PC-9 (cell line): ENCODE results near the gene HBEGF. TPM values are rescaled to one million over a fixed set of nuclear protein-coding genes. Genes with fewer than 3 reads are reported as not detected.

Experiments
- BruUV-seq: library from RNA; stranded (reverse); fragments of 400-500 nt; replicated peaks from 2 replicates; lab custom pipeline; 2021; lab: Mats Ljungman, UMichigan
- CTCF ChIA-PET: fragments of 300-600 bp; sonication (Branson Sonifier 250); formaldehyde crosslinking; loops from one replicate; lab custom pipeline; 2022; ENCODE audit warnings: antibody characterized with exemption; lab: Charles Lee
- POLR2A ChIA-PET: fragments of 300-600 bp; sonication (Branson Sonifier 250); formaldehyde crosslinking; loops from one replicate; lab custom pipeline; 2022; ENCODE audit warnings: antibody characterized with exemption; ENCODE audit not compliant: unreplicated experiment; lab: Charles Lee
- DNase-seq, 2 experiments: peaks; one replicate each; pipeline versions ENCODE4 v3.0.0 to v3.0.0-alpha.2; 2015 to 2022; ENCODE audit warnings: mixed read lengths in 1 of 2
- H2AFZ ChIP-seq: fragments of 200-600 bp; sonication (generic); 2 replicates; pipeline ENCODE4 v1.8.1; 2017; ENCODE audit warnings: antibody characterized with exemption
- H3F3A ChIP-seq: fragments of 200-600 bp; sonication (generic); 2 replicates; pipeline ENCODE4 v1.8.1; 2017; ENCODE audit warnings: antibody characterized with exemption, mild to moderate bottlenecking, low read depth; ENCODE audit not compliant: insufficient read depth
- H3K27ac ChIP-seq: fragments of 200-600 bp; sonication (generic); 2 replicates; pipeline ENCODE4 v1.6.1; 2016; ENCODE audit warnings: mixed run types
- H3K27me3 ChIP-seq: fragments of 200-600 bp; sonication (generic); 2 replicates; pipeline ENCODE4 v1.6.1; 2016; ENCODE audit warnings: low read depth, mixed run types; ENCODE audit not compliant: insufficient read depth
- H3K36me3 ChIP-seq: fragments of 200-600 bp; sonication (generic); 2 replicates; pipeline ENCODE4 v1.6.1; 2016; ENCODE audit warnings: low read depth, mixed run types
- H3K4me1 ChIP-seq: fragments of 200-600 bp; sonication (generic); replicated peaks from 2 replicates; pipeline ENCODE4 v1.6.1; 2016; ENCODE audit warnings: mixed run types; ENCODE audit not compliant: insufficient read depth
- H3K4me2 ChIP-seq: fragments of 200-600 bp; sonication (generic); 2 replicates; pipeline ENCODE4 v1.6.1; 2017; ENCODE audit warnings: mixed run types
- H3K4me3 ChIP-seq: fragments of 200-600 bp; sonication (generic); 2 replicates; pipeline ENCODE4 v1.6.1; 2016; ENCODE audit warnings: mixed run types
- H3K79me2 ChIP-seq: fragments of 200-600 bp; sonication (generic); 2 replicates; pipeline ENCODE4 v1.6.1; 2017; ENCODE audit warnings: low read depth, mixed run types
- H3K9me2 ChIP-seq: fragments of 200-600 bp; sonication (generic); 2 replicates; pipeline ENCODE4 v1.8.1; 2017; ENCODE audit warnings: mild to moderate bottlenecking; ENCODE audit not compliant: insufficient read depth
- H3K9me3 ChIP-seq: fragments of 200-600 bp; sonication (generic); 2 replicates; pipeline ENCODE4 v1.8.1; 2016; ENCODE audit warnings: low read depth; ENCODE audit not compliant: insufficient read depth
- H4K20me1 ChIP-seq: fragments of 200-600 bp; sonication (generic); 2 replicates; pipeline ENCODE4 v1.8.1; 2017; ENCODE audit not compliant: insufficient read depth
- CTCF ChIP-seq: fragments of 200-600 bp; sonication (generic); conservative IDR thresholded peaks from 2 replicates; pipeline ENCODE4 v1.6.1; 2017; ENCODE audit warnings: mixed run types, antibody characterized with exemption, mild to moderate bottlenecking, moderate library complexity
- EZH2 ChIP-seq: fragments of 200-600 bp; sonication (generic); IDR thresholded peaks from 2 replicates; pipeline ENCODE4 v1.8.0; 2017; ENCODE audit warnings: antibody characterized with exemption, low read depth
- intact Hi-C: fragments of 100-400 bp; cut with micrococcal nuclease; formaldehyde crosslinking; loops from one replicate; pipeline ENCODE4 v1.10.0; 2022; ENCODE audit not compliant: unreplicated experiment
- total RNA-seq: library from RNA; stranded (reverse); gene quantifications from 2 replicates; pipeline ENCODE4 v1.2.3, GENCODE V29; 2021

HBEGF gene
- total RNA-seq, 1 experiment from 2014 or later: 9.0 TPM

GRCh38 chr5:140317859-140318258 is 28.5 kb downstream of the HBEGF start:
- peak in 1 of 2 experiments; percentile 34 for DNase-seq
- ChIA-PET CTCF (no interaction called here), POLR2A (interaction anchor here (0.7 kb wide), 1 partner anchor 66 kb away, joined by 15 read pairs; no protein-coding TSS in a partner anchor)
- Histone ChIP-seq H3K4me1 (peaks cover 31% of the 10 kb centered on the region), H3F3A (peaks cover 21% of the 10 kb centered on the region), H3K9me3 (no peaks in the 10 kb centered on the region), H3K79me2 (no peaks in the 10 kb centered on the region), H4K20me1 (no peaks in the 10 kb centered on the region), H3K9me2 (no peaks in the 10 kb centered on the region), H3K27ac (no peak overlapping the region), H3K4me2 (no peak overlapping the region), H3K4me3 (no peak overlapping the region), H3K27me3 (no peaks in the 10 kb centered on the region), H3K36me3 (no peaks in the 10 kb centered on the region), H2AFZ (no peak overlapping the region)
- no peak for TF ChIP-seq EZH2
- no peak for TF ChIP-seq CTCF
- intact Hi-C loops: no loop called here
- BruUV-seq: no TSS peak

GRCh38 chr5:140312791-140313189 is 33.6 kb downstream of the HBEGF start:
- ChIA-PET CTCF (no interaction called here), POLR2A (no interaction called here)
- H3K4me1 ChIP-seq: peaks cover 46% of the 10 kb centered on the region
- no peak overlapping the region for H2AFZ ChIP-seq
- H3K36me3 ChIP-seq: no peaks in the 10 kb centered on the region
- peak overlapping the region; percentile 89 for H3K27ac ChIP-seq
- intact Hi-C loops: loop anchor here (1.0 kb wide), 1 partner anchor 11 kb away; no protein-coding TSS in a partner anchor
- DNase-seq: no peak
- peak overlapping the region; percentile 54 for H3K4me2 ChIP-seq
- no peaks in the 10 kb centered on the region for H3K9me3 ChIP-seq
- H4K20me1 ChIP-seq: no peaks in the 10 kb centered on the region
- no peaks in the 10 kb centered on the region for H3K9me2 ChIP-seq
- H3F3A ChIP-seq: peaks cover 24% of the 10 kb centered on the region
- BruUV-seq: no TSS peak
- no peak overlapping the region; the same call in 1 of the 2 replicates for H3K4me3 ChIP-seq
- no peaks in the 10 kb centered on the region for H3K79me2 ChIP-seq
- no peaks in the 10 kb centered on the region for H3K27me3 ChIP-seq
- TF ChIP-seq EZH2 (no peak), CTCF (no peak)

GRCh38 chr5:140312067-140312790 is 34.2 kb downstream of the HBEGF start:
- intact Hi-C loops: loop anchor here (1.0 kb wide), 1 partner anchor 11 kb away; no protein-coding TSS in a partner anchor
- H3F3A ChIP-seq: peaks cover 24% of the 10 kb centered on the region
- no peak overlapping the region; the same call in 1 of the 2 replicates for H3K4me3 ChIP-seq
- ChIA-PET POLR2A (interaction anchor here (0.6 to 1.0 kb wide), 3 partner anchors 9 to 34 kb away, joined by 5 to 6 read pairs (median 5); partner anchors contain the start of gene HBEGF), CTCF (no interaction called here)
- H3K27ac ChIP-seq: peak overlapping the region; percentile 89
- H4K20me1 ChIP-seq: no peaks in the 10 kb centered on the region
- no TSS peak for BruUV-seq
- no peak for TF ChIP-seq CTCF
- no peak for TF ChIP-seq EZH2
- no peaks in the 10 kb centered on the region for H3K27me3 ChIP-seq
- 0 out of 2 replicates have a peak overlapping the region, but pooled peaks have one; percentile 50 for H2AFZ ChIP-seq
- H3K9me3 ChIP-seq: no peaks in the 10 kb centered on the region
- H3K4me1 ChIP-seq: peaks cover 46% of the 10 kb centered on the region
- H3K9me2 ChIP-seq: no peaks in the 10 kb centered on the region
- no peaks in the 10 kb centered on the region for H3K36me3 ChIP-seq
- peak; percentile 33 to 83 for DNase-seq
- peak overlapping the region; percentile 54 for H3K4me2 ChIP-seq
- no peaks in the 10 kb centered on the region for H3K79me2 ChIP-seq
